ENCODE results near the gene ALDH4A1. TPM values are rescaled to one million over a fixed set of nuclear protein-coding genes. Genes with fewer than 3 reads are reported as not detected.

The ALDH4A1 gene
- total and polyA plus RNA-seq, 9 donors: 2.8 to 13.9 (median 8.0) TPM

DNA sequence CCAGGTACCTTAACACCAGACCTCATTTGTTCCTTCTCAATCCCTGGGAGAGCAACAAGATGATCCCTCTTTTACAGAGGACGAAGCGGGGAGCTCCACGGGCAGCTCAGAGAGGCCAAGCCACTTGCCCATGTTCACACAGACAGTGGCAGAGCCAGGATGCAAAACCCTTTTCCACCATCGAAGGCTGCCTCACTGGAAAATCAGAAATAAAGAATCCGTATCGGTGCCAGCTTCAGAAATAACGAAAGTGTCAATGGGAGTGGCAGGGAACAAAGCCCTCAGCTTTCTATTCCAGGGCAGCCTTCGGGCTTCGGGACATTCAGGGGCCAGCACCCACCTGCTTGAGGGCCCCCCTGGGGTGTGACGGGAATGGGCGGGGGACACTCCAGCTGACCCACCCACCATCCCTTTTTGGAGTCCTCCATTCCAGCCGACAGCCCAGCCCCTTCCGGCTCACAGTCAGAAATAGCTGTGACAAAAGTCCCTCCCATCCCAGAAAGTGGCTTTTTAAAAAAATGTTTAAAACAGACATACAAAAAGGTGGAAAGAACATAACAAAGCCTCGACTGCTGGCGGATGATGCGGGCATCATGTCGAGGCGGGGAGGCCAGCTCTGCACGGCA, 48.2 kb upstream of the ALDH4A1 start:
- Histone ChIP-seq H3K4me1 (ENCODE audit: insufficient read depth) (peaks cover 15% of the 10 kb centered on the region), H3K27ac (peak overlapping the region in 1 of 2 donors; percentile 3), H3K9me3 (no peaks in the 10 kb centered on the region), H3K27me3 (no peaks in the 10 kb centered on the region), H3K4me3 (peak overlapping the region; percentile 7), H3K36me3 (no peaks in the 10 kb centered on the region)
- intact Hi-C loops (cut with DNase I): loop anchor here in 3 of 4 donors (5.0 to 10.0 kb wide), 2 partner anchors 33 to 46 kb away; partner anchors contain the start of gene ALDH4A1 (in 1 of the 3)
- no peak for TF ChIP-seq EP300 (IDR thresholded peaks at IDR 0.05)
- TF ChIP-seq, protein P1, sequence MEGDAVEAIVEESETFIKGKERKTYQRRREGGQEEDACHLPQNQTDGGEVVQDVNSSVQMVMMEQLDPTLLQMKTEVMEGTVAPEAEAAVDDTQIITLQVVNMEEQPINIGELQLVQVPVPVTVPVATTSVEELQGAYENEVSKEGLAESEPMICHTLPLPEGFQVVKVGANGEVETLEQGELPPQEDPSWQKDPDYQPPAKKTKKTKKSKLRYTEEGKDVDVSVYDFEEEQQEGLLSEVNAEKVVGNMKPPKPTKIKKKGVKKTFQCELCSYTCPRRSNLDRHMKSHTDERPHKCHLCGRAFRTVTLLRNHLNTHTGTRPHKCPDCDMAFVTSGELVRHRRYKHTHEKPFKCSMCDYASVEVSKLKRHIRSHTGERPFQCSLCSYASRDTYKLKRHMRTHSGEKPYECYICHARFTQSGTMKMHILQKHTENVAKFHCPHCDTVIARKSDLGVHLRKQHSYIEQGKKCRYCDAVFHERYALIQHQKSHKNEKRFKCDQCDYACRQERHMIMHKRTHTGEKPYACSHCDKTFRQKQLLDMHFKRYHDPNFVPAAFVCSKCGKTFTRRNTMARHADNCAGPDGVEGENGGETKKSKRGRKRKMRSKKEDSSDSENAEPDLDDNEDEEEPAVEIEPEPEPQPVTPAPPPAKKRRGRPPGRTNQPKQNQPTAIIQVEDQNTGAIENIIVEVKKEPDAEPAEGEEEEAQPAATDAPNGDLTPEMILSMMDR (IDR thresholded peaks at IDR 0.05): no peak
- no peak for TF ChIP-seq POLR2A (IDR thresholded peaks at IDR 0.05)
- WGBS, 3 donors: 77 to 84% (median 78%) methylated on average over 19 of the region's 19 CpGs
- DNase-seq: peak in 1 of 5 donors; percentile 39

DNA sequence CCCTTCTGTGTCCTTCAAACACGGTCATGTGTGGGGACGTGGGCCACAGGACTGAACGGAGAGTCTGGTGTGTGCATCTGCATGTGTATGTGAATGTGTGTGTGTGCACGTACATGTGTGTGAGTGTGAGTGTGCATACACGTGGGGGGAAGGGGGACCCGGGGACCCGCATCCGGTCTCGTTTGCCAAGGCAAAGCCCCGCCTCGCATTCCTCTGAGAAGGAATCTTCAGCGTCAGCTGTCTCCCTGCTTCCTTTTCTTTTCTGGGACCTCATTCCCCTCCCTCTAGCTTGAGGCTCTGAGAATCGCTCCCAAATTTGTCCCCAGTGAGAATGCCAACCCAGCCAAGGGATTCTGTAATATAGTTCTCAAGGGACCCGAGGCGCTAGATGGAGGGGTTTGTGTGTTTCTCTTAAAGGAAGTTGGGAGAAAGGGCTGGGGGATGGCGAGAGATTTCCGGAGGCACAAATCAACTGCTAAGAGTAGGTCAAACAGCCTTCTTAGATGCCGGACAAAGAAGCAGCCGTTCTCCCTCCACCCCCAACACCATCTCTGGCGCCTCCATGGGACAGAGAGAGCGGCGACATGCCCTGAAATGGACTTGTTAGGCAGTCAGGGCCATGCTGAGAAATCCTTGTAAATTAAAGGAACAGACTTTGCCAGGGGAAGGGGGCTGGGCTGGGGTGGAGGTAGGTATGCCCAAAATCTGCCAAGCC, 47.5 kb upstream of the ALDH4A1 start:
- Histone ChIP-seq H3K36me3 (no peaks in the 10 kb centered on the region), H3K4me3 (peak overlapping the region; percentile 0), H3K27me3 (no peaks in the 10 kb centered on the region), H3K27ac (peak overlapping the region; percentile 44 to 45), H3K4me1 (ENCODE audit: insufficient read depth) (peaks cover 14% of the 10 kb centered on the region), H3K9me3 (no peaks in the 10 kb centered on the region)
- DNase-seq: peak in 2 of 5 donors; percentile 40 to 56
- TF ChIP-seq POLR2A (IDR thresholded peaks at IDR 0.05) (no peak), EP300 (IDR thresholded peaks at IDR 0.05) (no peak)
- TF ChIP-seq, protein P1 (IDR thresholded peaks at IDR 0.05): no peak
- intact Hi-C loops (cut with DNase I): loop anchor here in 3 of 4 donors (5.0 to 10.0 kb wide), 2 partner anchors 33 to 45 kb away; partner anchors contain the start of gene ALDH4A1 (in 1 of the 3)
- WGBS, 3 donors: 3 to 7% (median 4%) methylated on average over 22 of the region's 22 CpGs

DNA sequence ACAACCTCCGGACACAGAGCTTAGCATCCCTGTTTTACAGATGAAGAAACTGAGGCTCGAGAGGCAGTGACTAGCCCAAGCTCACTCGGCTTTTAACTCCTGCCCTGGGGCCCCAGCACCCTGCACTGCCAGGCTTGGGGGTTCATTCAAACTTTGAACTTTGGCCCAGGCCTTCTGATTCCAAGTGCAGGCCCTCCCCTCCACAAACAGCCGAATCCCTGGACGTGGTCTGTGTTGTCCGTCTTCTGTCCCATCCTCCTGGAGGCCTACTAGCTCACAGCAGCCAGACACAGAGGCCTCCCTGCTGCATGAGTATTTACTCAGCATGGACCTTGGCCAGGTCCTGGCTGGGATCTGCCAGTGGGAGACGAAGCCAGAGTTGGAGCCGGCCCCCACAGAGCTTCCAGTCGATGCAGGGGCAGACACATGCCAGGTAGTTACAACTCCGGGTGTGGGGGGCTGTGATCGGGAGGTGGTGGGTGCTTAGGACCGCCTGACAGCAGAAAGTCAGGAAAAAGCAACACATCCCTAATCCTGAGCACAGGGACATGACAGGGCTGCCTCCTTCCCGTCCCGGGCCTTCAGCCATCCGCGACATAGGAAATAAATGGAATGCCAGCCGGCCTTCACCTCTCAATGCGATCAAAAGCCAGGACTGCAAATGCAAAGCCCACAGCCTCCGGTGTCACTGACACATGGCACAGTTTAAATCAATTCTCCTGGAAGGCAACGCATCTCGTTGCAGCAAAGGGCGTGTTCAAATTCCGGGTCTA, 46.7 kb upstream of the ALDH4A1 start:
- Histone ChIP-seq H3K36me3 (no peaks in the 10 kb centered on the region), H3K4me1 (ENCODE audit: insufficient read depth) (peaks cover 7% of the 10 kb centered on the region), H3K27ac (peak overlapping the region in 1 of 2 donors; percentile 44), H3K9me3 (no peaks in the 10 kb centered on the region), H3K4me3 (no peak overlapping the region), H3K27me3 (no peaks in the 10 kb centered on the region)
- TF ChIP-seq POLR2A (IDR thresholded peaks at IDR 0.05) (no peak), EP300 (IDR thresholded peaks at IDR 0.05) (no peak)
- TF ChIP-seq, protein P1 (IDR thresholded peaks at IDR 0.05): no peak
- intact Hi-C loops (cut with DNase I): no loop called here
- WGBS, 3 donors: 42 to 47% (median 45%) methylated on average over 22 to 23 of the region's 23 CpGs
- DNase-seq: peak in 3 of 5 donors; percentile 24 to 53 (median 50)

All from ovary (tissue), 9 donors.